ENCODE data around the gene KRTAP10-1.
"Not testable (repeated sequence)": the region's sequence is repeated elsewhere in the genome, so short reads cannot be mapped to it uniquely, and the experiment has no call there.

The KRTAP10-1 gene, protein sequence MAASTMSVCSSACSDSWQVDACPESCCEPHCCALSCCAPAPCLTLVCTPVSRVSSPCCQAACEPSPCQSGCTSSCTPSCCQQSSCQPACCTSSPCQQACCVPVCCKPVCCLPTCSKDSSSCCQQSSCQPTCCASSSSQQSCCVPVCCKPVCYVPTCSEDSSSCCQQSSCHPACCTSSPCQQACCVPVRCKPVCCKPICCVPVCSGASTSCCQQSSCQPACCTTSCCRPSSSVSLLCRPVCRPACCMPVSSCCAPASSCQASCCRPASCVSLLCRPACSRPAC

DNA sequence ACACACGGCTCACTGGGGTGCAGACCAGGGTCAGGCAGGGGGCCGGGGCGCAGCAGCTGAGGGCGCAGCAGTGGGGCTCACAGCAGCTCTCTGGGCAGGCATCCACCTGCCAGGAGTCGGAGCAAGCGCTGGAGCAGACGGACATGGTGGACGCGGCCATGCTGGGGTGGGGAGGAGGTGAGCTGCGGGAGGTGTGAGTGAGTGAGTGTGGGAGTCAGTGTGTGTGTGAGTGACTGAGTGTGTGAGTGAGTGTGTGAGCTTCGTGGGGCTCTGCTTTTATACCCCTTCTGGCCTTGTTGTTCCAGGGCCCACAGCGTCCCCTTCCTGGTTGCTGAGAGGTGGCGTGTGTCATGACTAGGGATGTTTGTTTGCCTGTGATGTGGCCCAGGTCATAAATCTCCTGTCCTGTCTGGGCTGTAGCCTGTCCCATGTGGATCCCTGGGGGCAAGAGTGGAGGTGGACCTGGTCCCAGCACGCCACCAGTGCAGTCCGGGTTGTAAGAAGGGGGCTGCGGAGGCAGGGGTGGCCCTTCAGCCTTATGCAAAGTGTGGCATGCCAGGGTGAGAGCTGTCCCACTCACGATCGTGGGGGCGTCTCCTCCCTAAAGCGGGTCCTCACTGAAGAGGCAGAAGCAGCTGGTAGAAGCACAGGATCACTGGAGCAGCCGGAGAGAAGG lies at the start of gene KRTAP10-1:
TSS of gene KRTAP10-1 (minus strand) at position 205 of the 676 bp plus-strand sequence. CDS start at position 160, 45 bp downstream.
- DNase-seq (ENCODE audit: low read depth) = no peak

DNA sequence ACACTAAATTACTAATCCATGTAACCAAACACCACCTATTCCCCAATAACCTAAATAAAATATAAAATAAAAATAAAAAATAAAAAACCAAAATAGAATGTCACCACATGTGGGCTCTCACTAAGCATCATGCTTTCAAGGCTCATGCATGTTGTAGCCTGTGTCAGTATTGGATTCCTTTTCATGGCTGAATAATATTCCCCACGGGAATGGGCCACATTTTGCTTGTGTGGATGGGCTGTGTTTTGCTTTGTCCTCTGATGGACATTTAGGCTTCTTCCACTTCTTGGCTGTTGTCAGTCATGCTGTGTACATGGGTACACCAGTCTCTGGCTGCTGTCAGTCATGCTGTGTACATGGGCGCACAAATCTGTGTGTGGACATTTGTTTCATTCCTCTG lies 49.1 kb upstream of the KRTAP10-1 start:
- no peak for DNase-seq (ENCODE audit: low read depth)

DNA sequence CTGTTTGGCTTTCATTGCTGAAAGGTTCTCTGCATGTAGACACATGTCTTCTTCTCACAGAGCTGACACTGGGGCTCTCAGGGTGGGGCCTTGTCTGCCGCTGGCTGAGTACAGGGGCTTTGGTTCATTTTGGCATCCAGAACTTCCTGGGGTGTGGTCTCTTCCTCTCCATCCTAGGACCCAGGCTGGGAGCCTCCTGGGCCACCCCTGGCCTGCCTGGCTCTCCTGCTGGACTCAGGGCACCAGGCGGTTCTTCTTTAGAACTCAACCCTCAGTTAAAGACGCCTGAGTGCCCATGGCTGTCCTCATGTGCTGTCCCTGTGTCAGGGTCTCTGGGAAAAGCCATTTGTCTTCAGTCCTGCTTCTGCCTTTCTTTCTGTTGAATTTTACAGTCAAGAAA lies 45.9 kb upstream of the KRTAP10-1 start:
- no peak for DNase-seq (ENCODE audit: low read depth)

DNA sequence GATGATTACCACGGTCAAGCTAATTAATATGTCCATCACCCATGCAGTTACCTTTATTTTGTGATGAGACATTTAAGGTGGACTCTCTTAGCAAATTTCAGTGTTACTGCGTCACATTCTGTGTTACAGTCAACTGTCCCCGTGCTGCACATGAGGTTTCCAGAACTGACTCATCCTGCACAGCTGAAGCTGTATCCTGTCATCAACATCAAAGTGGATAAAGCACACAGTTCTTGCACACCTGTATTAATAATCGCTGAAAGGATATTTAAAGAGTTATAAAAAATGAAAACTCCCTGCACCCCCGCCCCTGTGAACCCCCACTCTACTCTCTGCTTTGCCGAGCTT lies 43.8 kb upstream of the KRTAP10-1 start:
- no peak for DNase-seq (ENCODE audit: low read depth)

DNA sequence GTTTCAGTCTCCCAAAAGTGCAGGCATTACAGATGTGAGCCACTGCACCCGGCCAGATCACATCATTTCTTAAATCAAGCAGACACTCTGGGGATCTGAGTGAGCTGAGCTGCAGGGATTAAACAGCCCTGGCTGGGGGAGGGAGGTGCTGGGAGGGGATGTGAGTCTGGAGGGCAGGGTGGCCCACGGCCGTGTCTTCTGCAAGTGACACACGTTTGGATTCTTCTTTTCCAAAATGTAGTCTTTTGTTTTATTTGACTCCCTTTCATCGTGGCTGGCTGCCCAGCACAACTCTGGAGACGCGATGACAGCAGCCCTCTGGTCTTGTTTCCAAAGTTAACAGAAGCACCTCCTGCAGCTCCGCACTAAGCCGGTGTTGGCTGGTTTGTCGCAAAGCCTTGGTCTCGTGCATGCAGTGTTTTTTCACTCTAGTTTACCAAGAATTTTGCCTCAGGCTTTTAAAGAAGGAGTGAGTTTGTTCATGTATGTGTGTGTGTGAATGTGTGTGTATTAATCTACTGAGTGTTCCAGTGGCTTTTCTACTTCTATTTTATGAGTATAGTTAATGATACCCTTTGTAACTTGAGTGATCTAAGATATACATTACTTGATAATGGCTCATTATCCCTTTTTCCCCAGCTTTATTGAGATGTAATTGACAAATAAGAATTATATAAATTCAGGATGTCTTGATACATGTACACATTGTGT lies 43.2 kb upstream of the KRTAP10-1 start:
- DNase-seq (ENCODE audit: low read depth) = no peak

DNA sequence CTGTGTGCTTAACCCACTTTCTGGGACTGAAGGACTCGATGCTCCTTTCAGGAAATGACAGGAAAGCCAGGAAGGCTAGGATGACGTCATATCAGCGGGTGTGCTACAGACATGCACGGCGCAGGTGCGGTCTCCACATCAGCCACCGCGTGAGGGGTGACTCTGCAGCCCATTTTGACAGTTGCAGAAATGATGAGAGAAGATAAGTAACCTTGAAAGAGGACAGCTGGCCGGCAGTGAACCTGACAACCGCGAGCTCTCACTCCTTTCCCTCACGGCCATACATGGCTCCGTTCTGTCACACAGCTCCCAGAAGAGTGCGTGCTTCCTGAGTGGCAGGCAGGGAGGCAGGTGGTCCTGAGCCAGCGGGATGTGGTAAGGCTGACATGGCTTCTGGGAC lies 42.1 kb upstream of the KRTAP10-1 start:
- no peak for DNase-seq (ENCODE audit: low read depth)

DNA sequence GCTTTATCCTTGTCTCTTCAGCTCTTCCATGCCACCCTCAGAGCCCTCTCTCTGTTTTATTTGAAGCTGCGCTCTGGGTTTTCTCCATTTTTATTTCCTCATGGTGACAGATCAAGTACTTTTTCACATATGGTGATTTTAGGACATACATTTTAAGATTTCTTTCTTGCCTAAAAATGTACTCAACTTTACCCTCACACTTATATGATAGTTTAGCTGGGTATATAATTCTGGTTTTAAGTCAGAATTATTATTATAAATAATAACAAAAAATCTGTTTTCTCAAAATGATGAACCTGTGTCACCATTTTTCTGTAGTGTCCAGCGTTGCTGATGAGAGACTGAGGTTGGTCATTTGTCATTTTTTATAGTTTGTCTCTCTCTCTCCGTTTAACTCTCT lies 41.2 kb upstream of the KRTAP10-1 start:
- no peak for DNase-seq (ENCODE audit: low read depth)

DNA sequence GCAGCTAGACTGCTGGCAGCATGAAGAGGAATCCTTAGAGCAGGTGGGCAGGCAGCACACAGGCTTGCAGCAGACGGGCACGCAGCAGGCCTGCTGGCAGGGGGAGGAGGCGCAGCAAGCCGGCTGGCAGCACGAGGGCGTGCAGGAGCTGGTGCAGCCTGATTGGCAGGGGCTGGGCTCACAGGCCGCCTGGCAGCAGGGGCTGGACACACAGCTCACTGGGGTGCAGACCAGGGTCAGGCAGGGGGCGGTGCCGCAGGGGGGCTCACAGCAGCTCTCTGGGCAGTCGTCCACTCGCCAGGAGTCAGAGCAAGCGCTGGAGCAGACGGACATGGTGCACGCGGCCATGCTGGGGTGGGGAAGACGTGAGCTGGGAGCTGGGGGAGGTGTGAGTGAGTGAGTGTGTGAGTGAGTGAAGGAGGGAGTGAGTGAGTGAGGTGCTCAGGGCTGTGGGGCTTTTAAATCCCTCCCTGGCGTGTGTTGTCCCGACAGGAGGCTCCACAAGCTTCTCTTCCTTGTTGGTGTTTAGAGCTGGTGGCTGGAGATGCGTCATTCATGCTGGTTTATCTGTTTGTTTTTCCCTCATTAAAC lies 40.3 kb upstream of the KRTAP10-1 start, which contains the start of gene KRTAP10-5:
TSS of gene KRTAP10-5 (minus strand) at position 374 of the 591 bp plus-strand sequence. CDS start at position 348, 26 bp downstream.
- not testable (repeated sequence) for DNase-seq (ENCODE audit: low read depth)

DNA sequence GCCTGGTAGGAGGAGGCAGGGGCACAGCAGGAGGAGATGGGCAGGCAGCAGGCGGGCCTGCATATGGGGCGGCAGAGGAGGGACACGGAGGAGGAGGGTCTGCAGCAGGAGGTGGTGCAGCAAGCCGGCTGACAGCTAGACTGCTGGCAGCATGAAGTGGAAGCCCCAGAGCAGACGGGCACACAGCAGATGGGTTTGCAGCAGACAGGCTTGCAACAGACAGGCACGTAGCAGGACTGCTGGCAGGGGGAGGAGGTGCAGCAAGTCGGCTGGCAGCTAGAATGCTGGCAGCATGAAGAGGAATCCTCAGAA lies 39.8 kb upstream of the KRTAP10-1 start:
- no peak for DNase-seq (ENCODE audit: low read depth)

DNA sequence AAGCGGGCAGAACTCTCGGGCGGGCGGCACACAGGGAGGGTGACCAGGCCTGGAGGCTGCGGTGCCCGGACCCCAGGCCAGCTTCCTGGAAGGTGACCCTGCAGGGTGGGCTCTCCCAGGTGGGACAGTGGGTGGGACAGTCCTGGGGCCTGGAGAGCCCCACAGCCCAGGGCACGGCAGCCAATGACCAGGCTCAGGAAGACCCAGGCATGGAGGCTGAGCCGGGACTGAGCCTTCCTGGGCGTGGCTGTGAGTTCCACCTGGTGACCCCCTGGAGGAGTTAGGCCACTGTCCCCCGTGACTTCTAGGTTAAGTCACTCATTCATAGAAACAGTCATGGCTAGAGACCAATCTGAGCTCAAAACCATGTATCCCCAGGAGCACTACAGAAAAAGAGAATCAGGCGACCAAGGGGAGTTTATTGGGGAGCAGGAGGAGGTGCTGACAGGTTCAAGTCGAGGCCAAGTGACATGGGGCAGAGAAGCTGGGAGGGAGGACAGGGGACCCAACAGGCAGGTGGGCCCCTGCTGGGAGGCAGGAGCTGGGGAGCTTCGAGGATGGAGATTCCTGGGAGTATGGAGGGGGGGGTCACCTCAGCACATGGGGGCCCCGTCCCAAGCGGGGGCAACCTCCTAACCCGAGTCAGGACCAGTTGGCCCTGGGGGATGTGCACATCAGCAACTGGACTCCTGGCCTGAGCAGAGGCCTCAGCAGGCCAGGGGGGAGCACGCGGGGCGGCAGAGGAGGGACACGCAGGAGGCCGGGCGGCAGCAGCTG lies 39.2 kb upstream of the KRTAP10-1 start:
- DNase-seq (ENCODE audit: low read depth) = no peak

DNA sequence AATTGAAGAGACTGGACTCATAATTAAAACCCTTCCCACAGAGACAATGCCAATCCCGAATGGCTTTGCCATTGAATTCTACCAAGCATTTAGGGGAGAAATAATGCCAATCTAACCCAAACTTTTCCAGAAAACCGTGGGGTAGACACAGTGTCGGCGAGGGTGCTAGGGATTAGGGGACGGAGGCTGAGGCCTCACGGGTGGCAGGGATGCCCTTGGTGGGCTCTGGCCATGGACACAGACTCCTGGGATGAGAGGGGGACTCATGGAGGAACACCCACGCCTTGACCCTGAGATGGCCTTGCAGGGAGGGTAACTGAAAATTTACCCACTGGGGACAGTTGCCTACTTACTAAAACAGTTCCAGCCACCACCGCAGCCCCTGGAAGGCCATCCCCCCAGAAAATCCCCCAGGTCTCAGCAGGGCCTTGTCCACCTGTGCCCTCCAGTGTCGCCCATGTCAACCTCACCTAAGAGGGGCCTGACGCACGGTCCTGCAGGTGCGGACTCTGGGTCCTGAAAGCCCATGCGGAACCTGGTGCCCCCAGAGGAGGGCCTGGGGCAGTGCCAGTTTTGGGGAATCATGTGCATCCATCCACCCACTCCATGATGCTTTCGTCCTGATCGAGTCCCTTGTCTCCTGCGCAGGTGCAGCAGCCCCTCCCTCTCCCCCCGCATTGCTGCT lies 38.5 kb upstream of the KRTAP10-1 start:
- no peak for DNase-seq (ENCODE audit: low read depth)

DNA sequence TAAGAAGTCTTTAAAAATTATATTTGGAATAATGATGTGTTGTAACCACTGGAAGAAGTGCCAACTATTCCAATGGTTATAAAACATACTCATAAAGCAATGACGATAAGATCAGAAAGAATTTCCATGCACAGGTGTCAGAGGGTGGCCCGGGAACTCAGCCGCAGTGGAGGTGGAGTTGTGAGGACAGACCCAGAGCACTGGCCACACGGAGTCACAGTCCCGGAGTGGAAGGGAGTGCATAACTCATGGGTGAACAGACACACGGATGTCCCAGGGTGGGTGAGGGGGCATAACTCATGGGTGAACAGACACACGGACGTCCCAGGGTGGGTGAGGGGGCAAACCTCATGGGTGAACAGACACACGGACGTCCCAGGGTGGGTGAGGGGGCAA lies 36.0 kb upstream of the KRTAP10-1 start:
- no peak for DNase-seq (ENCODE audit: low read depth)

DNA sequence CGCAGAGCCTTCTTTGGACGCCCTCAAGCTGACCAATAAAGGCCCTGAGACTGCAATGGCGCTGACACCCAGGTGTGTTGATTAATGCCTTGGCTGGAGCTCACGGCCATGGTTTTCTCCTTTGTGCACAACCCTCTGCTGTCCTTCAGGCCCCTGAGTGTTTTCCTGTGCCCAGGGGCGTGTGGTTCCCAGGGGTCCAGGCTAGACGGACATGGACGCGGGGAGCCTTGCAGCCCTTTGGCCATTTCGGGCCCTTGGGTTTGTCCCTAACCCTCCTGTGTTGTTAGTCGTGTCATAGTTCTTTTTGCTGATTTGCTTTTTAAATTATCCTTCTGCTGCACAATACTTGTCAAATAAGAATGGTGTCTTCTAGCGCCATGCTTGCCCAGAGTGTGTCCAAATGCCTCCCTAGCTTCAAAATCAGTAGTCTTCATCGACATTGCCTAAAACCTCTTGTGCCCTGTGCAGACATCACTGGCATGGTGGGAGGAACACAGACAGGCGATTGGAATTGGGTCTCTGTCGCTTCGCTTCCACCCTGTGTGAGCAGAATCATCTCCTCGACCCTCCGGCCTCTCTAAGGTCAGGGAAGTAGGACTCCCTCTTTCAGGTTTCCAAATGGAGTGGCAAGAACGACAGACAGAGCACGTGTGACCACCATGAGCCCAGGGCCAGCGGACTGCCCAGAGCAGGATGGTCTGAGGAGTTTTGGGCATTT lies 35.5 kb upstream of the KRTAP10-1 start:
- DNase-seq (ENCODE audit: low read depth) = no peak

DNA sequence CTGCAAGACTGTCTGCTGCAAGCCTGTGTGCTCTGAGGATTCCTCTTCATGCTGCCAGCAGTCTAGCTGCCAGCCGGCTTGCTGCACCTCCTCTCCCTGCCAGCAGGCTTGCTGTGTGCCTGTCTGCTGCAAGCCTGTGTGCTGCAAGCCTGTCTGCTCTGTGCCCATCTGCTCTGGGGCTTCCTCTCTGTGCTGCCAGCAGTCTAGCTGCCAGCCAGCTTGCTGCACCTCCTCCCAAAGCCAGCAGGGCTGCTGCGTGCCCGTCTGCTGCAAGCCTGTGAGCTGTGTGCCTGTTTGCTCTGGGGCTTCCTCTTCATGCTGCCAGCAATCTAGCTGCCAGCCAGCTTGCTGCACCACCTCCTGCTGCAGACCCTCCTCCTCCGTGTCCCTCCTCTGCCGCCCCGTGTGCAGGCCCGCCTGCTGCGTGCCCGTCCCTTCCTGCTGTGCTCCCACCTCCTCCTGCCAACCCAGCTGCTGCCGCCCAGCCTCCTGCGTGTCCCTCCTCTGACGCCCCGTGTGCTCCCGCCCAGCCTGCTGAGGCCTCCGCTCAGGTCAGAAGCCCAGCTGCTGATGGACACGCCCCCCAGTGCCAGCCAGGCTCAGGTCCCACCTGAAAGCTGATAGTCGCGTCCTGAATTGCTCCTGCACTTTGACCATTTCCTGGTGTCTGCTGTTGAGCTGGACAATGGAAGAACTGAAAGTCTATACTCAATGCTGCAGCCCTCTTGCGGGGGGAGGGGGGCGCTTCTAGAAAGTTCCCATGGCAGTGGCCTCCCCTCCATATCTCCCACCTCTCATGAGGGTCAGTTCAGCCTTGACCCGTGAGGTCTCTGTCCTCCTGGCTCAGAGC lies 34.7 kb upstream of the KRTAP10-1 start:
- DNase-seq (ENCODE audit: low read depth) = no peak

DNA sequence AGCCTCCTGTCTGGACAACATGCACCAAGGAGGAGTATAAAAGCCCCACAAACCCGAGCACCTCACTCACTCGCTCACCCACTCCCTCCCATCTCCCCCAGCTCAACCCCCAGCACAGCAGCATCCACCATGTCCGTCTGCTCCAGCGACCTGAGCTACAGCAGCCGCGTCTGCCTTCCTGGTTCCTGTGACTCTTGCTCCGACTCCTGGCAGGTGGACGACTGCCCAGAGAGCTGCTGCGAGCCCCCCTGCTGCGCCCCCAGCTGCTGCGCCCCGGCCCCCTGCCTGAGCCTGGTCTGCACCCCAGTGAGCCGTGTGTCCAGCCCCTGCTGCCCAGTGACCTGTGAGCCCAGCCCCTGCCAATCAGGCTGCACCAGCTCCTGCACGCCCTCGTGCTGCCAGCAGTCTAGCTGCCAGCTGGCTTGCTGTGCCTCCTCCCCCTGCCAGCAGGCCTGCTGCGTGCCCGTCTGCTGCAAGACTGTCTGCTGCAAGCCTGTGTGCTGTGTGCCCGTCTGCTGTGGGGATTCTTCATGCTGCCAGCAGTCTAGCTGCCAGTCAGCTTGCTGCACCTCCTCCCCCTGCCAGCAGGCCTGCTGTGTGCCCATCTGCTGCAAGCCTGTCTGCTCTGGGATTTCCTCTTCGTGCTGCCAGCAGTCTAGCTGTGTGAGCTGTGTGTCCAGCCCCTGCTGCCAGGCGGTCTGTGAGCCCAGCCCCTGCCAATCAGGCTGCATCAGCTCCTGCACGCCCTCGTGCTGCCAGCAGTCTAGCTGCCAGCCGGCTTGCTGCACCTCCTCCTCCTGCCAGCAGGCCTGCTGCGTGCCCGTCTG lies 33.8 kb upstream of the KRTAP10-1 start, which contains the start of gene KRTAP10-4:
TSS of gene KRTAP10-4 (plus strand) at position 100 of the 827 bp plus-strand sequence. CDS start at position 130, 30 bp downstream.
- not testable (repeated sequence) for DNase-seq (ENCODE audit: low read depth)

DNA sequence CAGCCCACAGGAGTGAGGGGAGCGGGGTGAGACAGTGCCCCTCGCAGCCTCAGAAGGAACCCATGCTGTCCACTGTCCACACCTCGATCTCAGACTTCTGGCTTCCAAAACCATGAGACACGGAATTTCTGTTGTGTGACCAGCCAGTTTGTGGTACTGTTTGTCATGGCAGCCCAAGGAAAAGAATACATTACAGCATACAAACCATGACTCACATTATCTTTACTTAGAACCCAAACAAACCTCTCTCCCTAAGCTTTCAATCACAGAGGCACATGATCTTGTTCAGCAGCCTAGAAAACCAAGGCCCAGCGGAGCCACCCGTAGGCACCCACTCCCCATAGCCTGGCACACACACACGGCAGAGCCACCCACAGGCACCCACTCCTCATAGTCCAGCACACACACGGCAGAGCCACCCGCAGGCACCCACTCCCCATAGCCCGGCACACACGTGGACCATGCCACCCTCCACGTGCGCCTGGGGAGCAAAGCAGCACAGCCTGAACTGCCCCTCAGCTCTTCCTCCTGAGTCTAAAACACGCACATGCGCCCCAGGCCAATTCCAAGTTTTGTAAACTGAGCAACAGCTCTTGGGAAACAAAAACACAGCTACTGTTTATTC lies 33.1 kb upstream of the KRTAP10-1 start:
- no peak for DNase-seq (ENCODE audit: low read depth)

DNA sequence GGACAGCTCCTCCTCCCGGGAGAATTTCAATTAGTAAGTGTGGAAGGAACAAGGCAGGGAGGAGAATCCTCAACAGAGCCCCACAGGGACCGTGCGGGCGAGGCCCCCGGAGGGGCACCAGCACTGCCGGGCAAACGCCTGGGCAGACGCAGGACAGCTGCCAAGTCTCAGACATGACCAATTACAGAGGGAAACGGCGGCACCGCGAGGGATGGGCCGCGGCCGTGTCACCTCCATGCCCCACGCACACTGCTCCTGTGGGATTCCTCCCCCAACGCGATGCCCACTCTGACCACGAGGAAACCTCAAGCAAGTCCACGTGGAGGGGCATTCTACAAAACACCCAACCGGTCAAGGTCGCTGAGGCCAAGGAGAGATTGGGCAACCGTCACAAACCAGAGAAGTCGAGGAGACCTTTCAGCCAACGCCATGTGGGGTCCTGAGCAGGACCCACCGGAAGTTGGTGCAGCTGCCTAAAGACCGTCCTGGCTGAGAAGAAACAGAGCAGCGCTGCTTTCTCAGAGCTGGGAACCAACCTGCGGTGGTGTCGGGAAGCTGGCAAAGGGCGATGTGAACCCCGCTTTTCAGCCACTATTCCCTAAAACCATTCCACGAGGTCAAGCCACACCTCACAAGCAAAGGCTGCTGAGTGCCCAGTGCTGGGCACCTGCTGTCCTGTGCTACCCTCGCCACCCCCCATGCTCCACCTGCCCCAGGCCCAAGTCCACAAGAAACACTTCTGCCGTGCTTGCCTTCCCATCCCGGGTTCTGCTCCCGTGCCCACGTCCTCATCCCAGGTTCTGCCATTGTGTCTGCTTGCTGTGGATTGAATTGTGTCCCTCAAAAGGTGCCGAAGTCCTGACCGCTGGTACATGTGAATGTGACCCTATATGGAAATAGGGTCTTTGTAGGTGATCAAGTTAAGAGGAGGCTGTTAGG lies 32.1 kb upstream of the KRTAP10-1 start:
- DNase-seq (ENCODE audit: low read depth) = no peak
